RWPE2 (cell line): ENCODE measurements around the gene DNAJC6.

ENCODE experiments used
- ATAC-seq: fragments of 200-7000 bp; cut with Tn5 transposase; 3 replicates; pipeline ENCODE4 v1.9.1; 2021; ENCODE audit warnings: low read depth
- DNase-seq: peaks from one replicate; pipeline ENCODE4 v3.0.0-alpha.2; 2020; ENCODE audit warnings: low spot score
- H3K27ac ChIP-seq: fragments of 450-650 bp; 2 replicates; pipeline ENCODE4 v1.5.1; 2017; ENCODE audit warnings: mild to moderate bottlenecking; ENCODE audit not compliant: poor library complexity, severe bottlenecking
- H3K27me3 ChIP-seq: fragments of 250-450 bp; sonication (Bioruptor Pico); 2 replicates; pipeline ENCODE4 v1.5.1; 2021; ENCODE audit warnings: mild to moderate bottlenecking, moderate library complexity; ENCODE audit not compliant: insufficient read depth, poor library complexity, severe bottlenecking
- H3K36me3 ChIP-seq: fragments of 250-450 bp; sonication (Bioruptor Pico); 2 replicates; pipeline ENCODE4 v1.5.1; 2020; ENCODE audit warnings: low read depth, mild to moderate bottlenecking, moderate library complexity
- H3K4me1 ChIP-seq: fragments of 250-450 bp; sonication (Bioruptor Pico); 2 replicates; pipeline ENCODE4 v1.5.1; 2021; ENCODE audit warnings: mild to moderate bottlenecking, moderate library complexity; ENCODE audit not compliant: insufficient read depth, poor library complexity, severe bottlenecking
- H3K4me3 ChIP-seq: fragments of 250-450 bp; sonication (Bioruptor Pico); 2 replicates; pipeline ENCODE4 v1.5.1; 2021; ENCODE audit warnings: mild to moderate bottlenecking, moderate library complexity; ENCODE audit not compliant: severe bottlenecking
- H3K9me3 ChIP-seq: fragments of 250-450 bp; sonication (Bioruptor Pico); 2 replicates; pipeline ENCODE4 v1.5.1; 2021; ENCODE audit warnings: mild to moderate bottlenecking, moderate library complexity; ENCODE audit not compliant: severe bottlenecking
- CTCF ChIP-seq: fragments of 450-650 bp; IDR thresholded peaks from one replicate; pipeline ENCODE4 v1.5.1; 2017; ENCODE audit warnings: mild to moderate bottlenecking, moderate library complexity; ENCODE audit not compliant: poor library complexity, severe bottlenecking

The DNAJC6 gene

DNA sequence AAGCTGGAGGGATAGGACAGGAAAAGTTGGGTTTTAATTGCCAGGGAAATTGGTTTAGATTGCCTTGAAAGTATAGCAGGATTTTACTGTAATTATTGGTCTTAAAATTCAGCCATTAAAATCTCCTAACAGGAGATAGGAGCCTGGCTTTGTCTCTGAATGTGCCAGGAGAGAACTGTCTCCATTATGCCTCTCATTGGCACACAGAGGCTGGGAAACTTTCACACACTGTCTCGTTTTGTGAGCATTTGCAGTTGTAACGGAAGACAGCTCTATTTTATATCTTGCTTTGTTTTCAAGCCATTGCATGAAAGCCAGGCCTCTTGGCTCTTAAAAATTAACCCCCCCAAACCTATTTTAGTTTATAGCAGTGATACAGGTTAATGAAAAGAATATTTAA is 12.5 kb downstream of the DNAJC6 start:
- TF ChIP-seq CTCF: no peak
- H3K27me3 ChIP-seq: no peaks in the 10 kb centered on the region
- H3K9me3 ChIP-seq: no peaks in the 10 kb centered on the region
- DNase-seq (no peak), ATAC-seq (no peak)
- H3K36me3 ChIP-seq: no peaks in the 10 kb centered on the region
- no peak overlapping the region for H3K27ac ChIP-seq
- H3K4me1 ChIP-seq: no peaks in the 10 kb centered on the region
- H3K4me3 ChIP-seq: no peak overlapping the region

- TF ChIP-seq CTCF: no peak
- H3K36me3 ChIP-seq: no peaks in the 10 kb centered on the region
- no peaks in the 10 kb centered on the region for H3K9me3 ChIP-seq
- H3K27ac ChIP-seq: no peak overlapping the region
- DNase-seq (no peak), ATAC-seq (no peak)
- H3K4me1 ChIP-seq: no peaks in the 10 kb centered on the region
- H3K4me3 ChIP-seq: no peak overlapping the region
- no peaks in the 10 kb centered on the region for H3K27me3 ChIP-seq
Observed at GRCh38 chr1:65323246-65323645, 13.9 kb downstream of the DNAJC6 start.

- no peak for ATAC-seq
- Histone ChIP-seq H3K4me3 (no peak overlapping the region), H3K36me3 (no peaks in the 10 kb centered on the region)
Observed at GRCh38 chr1:65330021-65330420, 20.7 kb downstream of the DNAJC6 start.

DNA sequence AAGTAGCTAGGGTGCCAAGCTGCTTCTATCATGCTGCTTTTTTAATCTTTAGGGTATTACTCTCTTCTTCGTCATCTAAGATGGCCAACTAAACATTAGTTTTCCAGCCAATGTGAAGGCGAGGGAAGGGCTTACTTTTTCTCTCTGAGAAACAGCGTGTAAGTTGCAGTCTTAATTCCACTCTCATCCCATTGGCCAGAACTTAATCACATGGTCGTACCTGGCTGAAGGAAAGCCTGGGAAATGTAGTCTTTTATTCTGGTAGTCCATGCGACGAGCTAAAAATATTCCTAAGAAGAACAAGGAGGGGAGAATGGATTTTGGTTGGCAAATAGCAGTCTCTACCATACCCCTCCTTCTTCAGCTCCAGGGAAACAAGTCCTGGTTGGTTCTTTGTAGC is 21.5 kb downstream of the DNAJC6 start:
- DNase-seq: no peak
- no peaks in the 10 kb centered on the region for H3K36me3 ChIP-seq
- no peak for TF ChIP-seq CTCF
- no peak for ATAC-seq
- no peaks in the 10 kb centered on the region for H3K4me1 ChIP-seq
- no peaks in the 10 kb centered on the region for H3K9me3 ChIP-seq
- no peak overlapping the region for H3K27ac ChIP-seq
- H3K4me3 ChIP-seq: no peak overlapping the region
- no peaks in the 10 kb centered on the region for H3K27me3 ChIP-seq

More at GRCh38 chr1:65330021-65330420, 20.7 kb downstream of the DNAJC6 start:
- Histone ChIP-seq H3K9me3 (no peaks in the 10 kb centered on the region), H3K4me1 (no peaks in the 10 kb centered on the region), H3K27ac (no peak overlapping the region), H3K27me3 (no peaks in the 10 kb centered on the region)
- DNase-seq: no peak
- TF ChIP-seq CTCF: no peak

DNA sequence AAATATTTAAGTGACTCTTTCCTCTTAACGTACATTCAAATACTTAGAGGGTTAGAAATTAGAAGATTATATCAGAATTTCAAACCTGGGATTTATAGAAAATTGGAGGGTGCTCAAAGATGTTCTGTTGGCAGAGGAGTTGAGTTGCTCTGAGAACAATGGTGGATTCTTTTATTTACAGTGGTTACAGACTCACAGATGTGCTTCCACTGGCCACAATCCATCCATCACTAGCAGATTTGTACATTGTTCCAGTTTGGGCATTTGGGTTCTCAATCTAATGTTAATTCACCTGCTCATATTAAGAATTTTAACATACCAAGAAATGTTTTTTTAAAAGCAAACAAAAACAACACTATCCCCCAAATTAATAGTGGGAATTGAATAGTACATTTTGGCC is 23.5 kb downstream of the DNAJC6 start:
- Histone ChIP-seq H3K4me3 (no peak overlapping the region), H3K4me1 (no peaks in the 10 kb centered on the region), H3K27me3 (no peaks in the 10 kb centered on the region), H3K9me3 (no peaks in the 10 kb centered on the region), H3K27ac (no peak overlapping the region), H3K36me3 (no peaks in the 10 kb centered on the region)
- ATAC-seq: no peak
- TF ChIP-seq CTCF: no peak
- DNase-seq: no peak
